ENCODE data around the gene KRTAP4-5. TPM values are rescaled to one million over a fixed set of nuclear protein-coding genes. Genes with fewer than 3 reads are reported as not detected.

Gene KRTAP4-5
- total RNA-seq, 1 experiment from 2014 or later, result not detected

DNA sequence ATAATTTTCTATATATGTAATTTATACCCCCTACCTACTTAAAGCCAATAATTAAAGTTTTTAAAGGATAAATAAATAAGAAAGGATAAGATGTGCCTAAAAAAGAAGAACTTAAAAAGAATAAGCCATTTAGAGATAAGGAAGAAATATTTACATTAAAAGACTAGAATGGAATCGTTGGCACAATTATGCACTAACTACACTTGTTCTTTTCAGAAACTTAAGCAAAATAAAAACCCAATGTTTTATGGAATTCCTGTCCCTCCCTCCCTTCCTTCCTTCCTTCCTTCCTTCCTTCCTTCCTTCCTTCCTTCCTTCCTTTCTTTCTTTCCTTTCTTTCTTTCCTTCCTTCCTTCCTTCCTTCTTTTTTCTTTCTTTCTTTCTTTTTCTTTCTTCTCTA, 4.8 kb downstream of the KRTAP4-5 start (continued):
- TF ChIP-seq, protein P1, sequence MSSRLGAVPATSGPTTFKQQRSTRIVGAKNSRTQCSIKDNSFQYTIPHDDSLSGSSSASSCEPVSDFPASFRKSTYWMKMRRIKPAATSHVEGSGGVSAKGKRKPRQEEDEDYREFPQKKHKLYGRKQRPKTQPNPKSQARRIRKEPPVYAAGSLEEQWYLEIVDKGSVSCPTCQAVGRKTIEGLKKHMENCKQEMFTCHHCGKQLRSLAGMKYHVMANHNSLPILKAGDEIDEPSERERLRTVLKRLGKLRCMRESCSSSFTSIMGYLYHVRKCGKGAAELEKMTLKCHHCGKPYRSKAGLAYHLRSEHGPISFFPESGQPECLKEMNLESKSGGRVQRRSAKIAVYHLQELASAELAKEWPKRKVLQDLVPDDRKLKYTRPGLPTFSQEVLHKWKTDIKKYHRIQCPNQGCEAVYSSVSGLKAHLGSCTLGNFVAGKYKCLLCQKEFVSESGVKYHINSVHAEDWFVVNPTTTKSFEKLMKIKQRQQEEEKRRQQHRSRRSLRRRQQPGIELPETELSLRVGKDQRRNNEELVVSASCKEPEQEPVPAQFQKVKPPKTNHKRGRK (CRISPR knock-in tag; IDR thresholded peaks at IDR 0.05; ENCODE audit: borderline replicate concordance), result no peak
- no peak for TF ChIP-seq CBFB (CRISPR knock-in tag; IDR thresholded peaks at IDR 0.05; ENCODE audit: low read depth)
- no peak for TF ChIP-seq SMAD3 (CRISPR knock-in tag; IDR thresholded peaks at IDR 0.05; ENCODE audit: borderline replicate concordance)
- TF ChIP-seq, protein P2, sequence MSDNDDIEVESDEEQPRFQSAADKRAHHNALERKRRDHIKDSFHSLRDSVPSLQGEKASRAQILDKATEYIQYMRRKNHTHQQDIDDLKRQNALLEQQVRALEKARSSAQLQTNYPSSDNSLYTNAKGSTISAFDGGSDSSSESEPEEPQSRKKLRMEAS (CRISPR knock-in tag; IDR thresholded peaks at IDR 0.05), result no peak
- TF ChIP-seq E2F1 (CRISPR knock-in tag; IDR thresholded peaks at IDR 0.05), result no peak
- TF ChIP-seq, protein P3, sequence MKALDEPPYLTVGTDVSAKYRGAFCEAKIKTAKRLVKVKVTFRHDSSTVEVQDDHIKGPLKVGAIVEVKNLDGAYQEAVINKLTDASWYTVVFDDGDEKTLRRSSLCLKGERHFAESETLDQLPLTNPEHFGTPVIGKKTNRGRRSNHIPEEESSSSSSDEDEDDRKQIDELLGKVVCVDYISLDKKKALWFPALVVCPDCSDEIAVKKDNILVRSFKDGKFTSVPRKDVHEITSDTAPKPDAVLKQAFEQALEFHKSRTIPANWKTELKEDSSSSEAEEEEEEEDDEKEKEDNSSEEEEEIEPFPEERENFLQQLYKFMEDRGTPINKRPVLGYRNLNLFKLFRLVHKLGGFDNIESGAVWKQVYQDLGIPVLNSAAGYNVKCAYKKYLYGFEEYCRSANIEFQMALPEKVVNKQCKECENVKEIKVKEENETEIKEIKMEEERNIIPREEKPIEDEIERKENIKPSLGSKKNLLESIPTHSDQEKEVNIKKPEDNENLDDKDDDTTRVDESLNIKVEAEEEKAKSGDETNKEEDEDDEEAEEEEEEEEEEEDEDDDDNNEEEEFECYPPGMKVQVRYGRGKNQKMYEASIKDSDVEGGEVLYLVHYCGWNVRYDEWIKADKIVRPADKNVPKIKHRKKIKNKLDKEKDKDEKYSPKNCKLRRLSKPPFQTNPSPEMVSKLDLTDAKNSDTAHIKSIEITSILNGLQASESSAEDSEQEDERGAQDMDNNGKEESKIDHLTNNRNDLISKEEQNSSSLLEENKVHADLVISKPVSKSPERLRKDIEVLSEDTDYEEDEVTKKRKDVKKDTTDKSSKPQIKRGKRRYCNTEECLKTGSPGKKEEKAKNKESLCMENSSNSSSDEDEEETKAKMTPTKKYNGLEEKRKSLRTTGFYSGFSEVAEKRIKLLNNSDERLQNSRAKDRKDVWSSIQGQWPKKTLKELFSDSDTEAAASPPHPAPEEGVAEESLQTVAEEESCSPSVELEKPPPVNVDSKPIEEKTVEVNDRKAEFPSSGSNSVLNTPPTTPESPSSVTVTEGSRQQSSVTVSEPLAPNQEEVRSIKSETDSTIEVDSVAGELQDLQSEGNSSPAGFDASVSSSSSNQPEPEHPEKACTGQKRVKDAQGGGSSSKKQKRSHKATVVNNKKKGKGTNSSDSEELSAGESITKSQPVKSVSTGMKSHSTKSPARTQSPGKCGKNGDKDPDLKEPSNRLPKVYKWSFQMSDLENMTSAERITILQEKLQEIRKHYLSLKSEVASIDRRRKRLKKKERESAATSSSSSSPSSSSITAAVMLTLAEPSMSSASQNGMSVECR (CRISPR knock-in tag; IDR thresholded peaks at IDR 0.05; ENCODE audit: borderline replicate concordance), result no peak
- no peak for TF ChIP-seq HMGA2 (CRISPR knock-in tag; IDR thresholded peaks at IDR 0.05)
- no peak for TF ChIP-seq MYBL2 (CRISPR knock-in tag; IDR thresholded peaks at IDR 0.05)

GRCh38 chr17:41141361-41141760, 8.3 kb downstream of the KRTAP4-5 start:
- no peak for DNase-seq (ENCODE audit: low spot score)
- H3K9me3 Mint-ChIP-seq, result peaks cover 65% of the 10 kb centered on the region
- POLR2A ChIA-PET, result no interaction called here
- CTCF ChIA-PET, result no interaction called here
- no peak for TF ChIP-seq ZBTB43 (CRISPR knock-in tag; IDR thresholded peaks at IDR 0.05)
- TF ChIP-seq, protein P4, sequence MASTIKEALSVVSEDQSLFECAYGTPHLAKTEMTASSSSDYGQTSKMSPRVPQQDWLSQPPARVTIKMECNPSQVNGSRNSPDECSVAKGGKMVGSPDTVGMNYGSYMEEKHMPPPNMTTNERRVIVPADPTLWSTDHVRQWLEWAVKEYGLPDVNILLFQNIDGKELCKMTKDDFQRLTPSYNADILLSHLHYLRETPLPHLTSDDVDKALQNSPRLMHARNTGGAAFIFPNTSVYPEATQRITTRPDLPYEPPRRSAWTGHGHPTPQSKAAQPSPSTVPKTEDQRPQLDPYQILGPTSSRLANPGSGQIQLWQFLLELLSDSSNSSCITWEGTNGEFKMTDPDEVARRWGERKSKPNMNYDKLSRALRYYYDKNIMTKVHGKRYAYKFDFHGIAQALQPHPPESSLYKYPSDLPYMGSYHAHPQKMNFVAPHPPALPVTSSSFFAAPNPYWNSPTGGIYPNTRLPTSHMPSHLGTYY (CRISPR knock-in tag; IDR thresholded peaks at IDR 0.05), result no peak
- TF ChIP-seq NFYB (CRISPR knock-in tag; conservative IDR thresholded peaks at IDR 0.05; ENCODE audit: low read depth), result no peak
- ATAC-seq, result no peak
- H3K27ac Mint-ChIP-seq, result no peak overlapping the region
- H3K27me3 Mint-ChIP-seq (ENCODE audit: low read depth), result peaks cover 5% of the 10 kb centered on the region
- no peaks in the 10 kb centered on the region for H3K4me1 Mint-ChIP-seq
- H3K4me3 Mint-ChIP-seq, result no peak overlapping the region
- peaks cover 30% of the 10 kb centered on the region for H3K36me3 Mint-ChIP-seq

DNA sequence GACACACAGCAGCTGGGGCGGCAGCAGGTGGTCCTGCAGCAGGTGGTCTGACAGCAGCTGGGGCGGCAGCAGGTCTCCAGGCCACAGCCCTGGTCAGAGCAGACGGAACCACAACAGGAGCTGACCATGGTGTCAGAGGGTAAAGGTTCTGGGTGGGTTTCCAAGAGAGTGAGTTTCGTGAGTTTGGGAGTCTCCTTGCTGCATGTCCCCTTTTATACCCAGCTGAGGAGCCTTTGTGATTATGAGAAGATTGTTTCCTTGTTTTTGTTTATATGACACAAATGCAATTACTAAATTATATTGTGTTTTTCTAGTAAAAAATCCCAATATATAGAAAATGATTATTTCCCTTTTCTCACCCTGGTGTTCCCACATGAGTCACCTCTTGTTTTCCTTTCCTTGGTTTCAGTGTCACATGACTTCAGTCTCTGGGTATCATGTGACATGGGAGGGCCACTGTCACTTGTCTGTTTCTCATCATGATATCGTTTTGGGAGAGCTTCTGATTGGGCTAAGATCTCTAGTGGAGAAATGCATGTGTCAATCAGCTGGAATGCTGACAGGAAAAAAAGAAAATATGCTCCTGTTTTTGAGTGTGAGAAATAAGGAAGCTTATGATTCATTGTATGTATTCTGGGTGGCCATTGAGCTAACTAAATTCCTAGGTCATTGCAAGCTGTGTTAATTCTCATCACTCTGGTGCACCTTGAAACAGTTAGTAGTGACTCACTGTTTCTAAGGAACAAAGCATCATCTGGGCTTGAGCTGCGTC, 9.1 kb downstream of the KRTAP4-5 start, which contains the start of gene KRTAP4-6:
Gene KRTAP4-6, minus strand, starts transcription at position 185 of the 772 bp plus-strand sequence. Its CDS starts 57 bp downstream, at position 128.
- Mint-ChIP-seq H3K36me3 (peaks cover 30% of the 10 kb centered on the region), H3K27me3 (ENCODE audit: low read depth) (peaks cover 5% of the 10 kb centered on the region), H3K9me3 (peaks cover 65% of the 10 kb centered on the region), H3K4me1 (no peaks in the 10 kb centered on the region), H3K27ac (no peak within 1 kb of the TSS), H3K4me3 (no peak within 1 kb of the TSS)
- POLR2A ChIA-PET, result no interaction called here
- CTCF ChIA-PET, result no interaction called here
- ATAC-seq, result no peak
- DNase-seq (ENCODE audit: low spot score), result no peak
- no peak for TF ChIP-seq ETV6 (CRISPR knock-in tag; IDR thresholded peaks at IDR 0.05)
- TF ChIP-seq NFE2L1 (CRISPR knock-in tag; IDR thresholded peaks at IDR 0.05), result no peak
- no peak for TF ChIP-seq IRF1 (CRISPR knock-in tag; IDR thresholded peaks at IDR 0.05)
- no peak for TF ChIP-seq NR3C1 (CRISPR knock-in tag; conservative IDR thresholded peaks at IDR 0.05; ENCODE audit: low read depth)
- TF ChIP-seq ZNF396 (CRISPR knock-in tag; IDR thresholded peaks at IDR 0.05; ENCODE audit: borderline replicate concordance), result no peak
- TF ChIP-seq SMAD4 (CRISPR knock-in tag; IDR thresholded peaks at IDR 0.05), result no peak
- TF ChIP-seq ZNF416 (CRISPR knock-in tag; IDR thresholded peaks at IDR 0.05), result no peak
- no peak for TF ChIP-seq CREB1 (CRISPR knock-in tag; IDR thresholded peaks at IDR 0.05)
- TF ChIP-seq, protein P5, sequence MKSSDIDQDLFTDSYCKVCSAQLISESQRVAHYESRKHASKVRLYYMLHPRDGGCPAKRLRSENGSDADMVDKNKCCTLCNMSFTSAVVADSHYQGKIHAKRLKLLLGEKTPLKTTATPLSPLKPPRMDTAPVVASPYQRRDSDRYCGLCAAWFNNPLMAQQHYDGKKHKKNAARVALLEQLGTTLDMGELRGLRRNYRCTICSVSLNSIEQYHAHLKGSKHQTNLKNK (CRISPR knock-in tag; IDR thresholded peaks at IDR 0.05), result no peak
